ENCODE results near the gene PRCC.
"Not testable (repeated sequence)": the region's sequence is repeated elsewhere in the genome, so short reads cannot be mapped to it uniquely, and the experiment has no call there.

Gene PRCC

GRCh38 chr1:156754219-156754618 is 13.1 kb upstream of the PRCC start:
- no peak for DNase-seq (ENCODE audit: low read depth)
- TF ChIP-seq, protein P1, sequence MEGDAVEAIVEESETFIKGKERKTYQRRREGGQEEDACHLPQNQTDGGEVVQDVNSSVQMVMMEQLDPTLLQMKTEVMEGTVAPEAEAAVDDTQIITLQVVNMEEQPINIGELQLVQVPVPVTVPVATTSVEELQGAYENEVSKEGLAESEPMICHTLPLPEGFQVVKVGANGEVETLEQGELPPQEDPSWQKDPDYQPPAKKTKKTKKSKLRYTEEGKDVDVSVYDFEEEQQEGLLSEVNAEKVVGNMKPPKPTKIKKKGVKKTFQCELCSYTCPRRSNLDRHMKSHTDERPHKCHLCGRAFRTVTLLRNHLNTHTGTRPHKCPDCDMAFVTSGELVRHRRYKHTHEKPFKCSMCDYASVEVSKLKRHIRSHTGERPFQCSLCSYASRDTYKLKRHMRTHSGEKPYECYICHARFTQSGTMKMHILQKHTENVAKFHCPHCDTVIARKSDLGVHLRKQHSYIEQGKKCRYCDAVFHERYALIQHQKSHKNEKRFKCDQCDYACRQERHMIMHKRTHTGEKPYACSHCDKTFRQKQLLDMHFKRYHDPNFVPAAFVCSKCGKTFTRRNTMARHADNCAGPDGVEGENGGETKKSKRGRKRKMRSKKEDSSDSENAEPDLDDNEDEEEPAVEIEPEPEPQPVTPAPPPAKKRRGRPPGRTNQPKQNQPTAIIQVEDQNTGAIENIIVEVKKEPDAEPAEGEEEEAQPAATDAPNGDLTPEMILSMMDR (IDR thresholded peaks at IDR 0.05; ENCODE audit: insufficient read depth, low read depth, low read length, missing control alignments) = no peak
- no peak overlapping the region for H3K4me3 ChIP-seq (ENCODE audit: low read depth, low read length)

DNA sequence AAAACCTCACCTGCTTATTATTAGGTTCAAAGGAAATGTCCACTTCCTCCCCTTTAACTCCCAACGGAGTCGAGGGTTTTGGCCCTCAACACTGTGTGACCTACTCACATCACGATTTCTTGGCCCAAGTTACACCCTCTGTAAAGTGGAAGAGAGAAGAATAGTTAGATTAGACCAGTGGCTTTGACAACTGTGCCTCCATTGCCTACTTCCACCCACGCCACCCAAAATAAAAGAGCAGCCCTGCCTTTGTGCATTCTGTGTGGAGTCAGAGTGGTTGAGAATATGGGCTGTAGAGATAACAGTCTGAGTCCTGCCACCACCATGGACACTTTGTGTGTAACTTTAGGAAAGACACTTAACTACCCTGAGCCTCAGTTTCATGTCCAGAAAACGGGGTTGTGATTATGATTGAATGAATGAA is 11.8 kb upstream of the PRCC start:
- H3K4me3 ChIP-seq (ENCODE audit: low read depth, low read length) = no peak overlapping the region
- TF ChIP-seq, protein P1 (IDR thresholded peaks at IDR 0.05; ENCODE audit: insufficient read depth, low read depth, low read length, missing control alignments) = no peak

GRCh38 chr1:156756355-156756754 is 11.0 kb upstream of the PRCC start:
- no peak overlapping the region for H3K4me3 ChIP-seq (ENCODE audit: low read depth, low read length)
- TF ChIP-seq, protein P1 (IDR thresholded peaks at IDR 0.05; ENCODE audit: insufficient read depth, low read depth, low read length, missing control alignments) = no peak
- no peak for DNase-seq (ENCODE audit: low read depth)

More for the DNA sequence above, 11.8 kb upstream of the PRCC start:
- no peak for DNase-seq (ENCODE audit: low read depth)

GRCh38 chr1:156757572-156758253 is 9.6 kb upstream of the PRCC start:
- H3K4me3 ChIP-seq (ENCODE audit: low read depth, low read length) = not testable (repeated sequence)

GRCh38 chr1:156760092-156760795 is 7.1 kb upstream of the PRCC start:
- no peak overlapping the region for H3K4me3 ChIP-seq (ENCODE audit: low read depth, low read length)
- no peak for DNase-seq (ENCODE audit: low read depth)
- TF ChIP-seq, protein P1 (IDR thresholded peaks at IDR 0.05; ENCODE audit: insufficient read depth, low read depth, low read length, missing control alignments) = no peak

More at GRCh38 chr1:156757572-156758253, 9.6 kb upstream of the PRCC start:
- DNase-seq (ENCODE audit: low read depth) = not testable (repeated sequence)

DNA sequence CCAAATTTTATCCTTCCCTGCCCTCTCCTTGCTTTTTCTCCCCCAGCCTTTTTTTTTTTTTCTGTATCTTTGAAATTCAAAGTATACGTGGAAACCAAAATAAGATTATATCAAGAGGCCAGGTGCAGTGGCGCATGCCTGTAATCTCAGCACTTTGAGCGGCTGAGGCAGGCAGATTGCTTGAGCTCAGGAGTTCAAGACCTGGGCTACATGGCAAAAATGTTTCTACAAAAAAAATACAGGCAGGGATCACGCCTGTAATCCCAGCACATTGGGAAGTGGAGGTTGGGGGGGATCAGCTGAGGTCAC is 6.6 kb upstream of the PRCC start:
- H3K4me3 ChIP-seq (ENCODE audit: low read depth, low read length) = no peak overlapping the region
- no peak for DNase-seq (ENCODE audit: low read depth)
- TF ChIP-seq, protein P1 (IDR thresholded peaks at IDR 0.05; ENCODE audit: insufficient read depth, low read depth, low read length, missing control alignments) = no peak

- DNase-seq (ENCODE audit: low read depth); H3K4me3 ChIP-seq (ENCODE audit: low read depth, low read length): not testable (repeated sequence)
Observed at GRCh38 chr1:156765136-156765535, 2.2 kb upstream of the PRCC start.

GRCh38 chr1:156765666-156766065 is 1.7 kb upstream of the PRCC start:
- DNase-seq (ENCODE audit: low read depth) = no peak
- TF ChIP-seq, protein P1 (IDR thresholded peaks at IDR 0.05; ENCODE audit: insufficient read depth, low read depth, low read length, missing control alignments) = no peak
- peak overlapping the region; percentile 84 for H3K4me3 ChIP-seq (ENCODE audit: low read depth, low read length)

Data from GM12865 (cell line).